Measurements from ENCODE around the gene SYTL1.
A peak's percentile ranks its signal among the peaks of the same experiment; 100 is the strongest.

The SYTL1 gene

GRCh38 chr1:27365372-27366112, 23.7 kb downstream of the SYTL1 start:
- peak; percentile 72 for TF ChIP-seq ZBTB7A (IDR thresholded peaks at IDR 0.05; ENCODE audit: low read depth)
- 0 out of 2 replicates have a peak, but pooled peaks have one; percentile 8 for TF ChIP-seq TAF1 (IDR thresholded peaks at IDR 0.05; ENCODE audit: low read depth)
- TF ChIP-seq EP300 (IDR thresholded peaks at IDR 0.05; ENCODE audit: borderline replicate concordance): peak; percentile 58; the same call in 1 of the 2 replicates
- TF ChIP-seq, protein P1, sequence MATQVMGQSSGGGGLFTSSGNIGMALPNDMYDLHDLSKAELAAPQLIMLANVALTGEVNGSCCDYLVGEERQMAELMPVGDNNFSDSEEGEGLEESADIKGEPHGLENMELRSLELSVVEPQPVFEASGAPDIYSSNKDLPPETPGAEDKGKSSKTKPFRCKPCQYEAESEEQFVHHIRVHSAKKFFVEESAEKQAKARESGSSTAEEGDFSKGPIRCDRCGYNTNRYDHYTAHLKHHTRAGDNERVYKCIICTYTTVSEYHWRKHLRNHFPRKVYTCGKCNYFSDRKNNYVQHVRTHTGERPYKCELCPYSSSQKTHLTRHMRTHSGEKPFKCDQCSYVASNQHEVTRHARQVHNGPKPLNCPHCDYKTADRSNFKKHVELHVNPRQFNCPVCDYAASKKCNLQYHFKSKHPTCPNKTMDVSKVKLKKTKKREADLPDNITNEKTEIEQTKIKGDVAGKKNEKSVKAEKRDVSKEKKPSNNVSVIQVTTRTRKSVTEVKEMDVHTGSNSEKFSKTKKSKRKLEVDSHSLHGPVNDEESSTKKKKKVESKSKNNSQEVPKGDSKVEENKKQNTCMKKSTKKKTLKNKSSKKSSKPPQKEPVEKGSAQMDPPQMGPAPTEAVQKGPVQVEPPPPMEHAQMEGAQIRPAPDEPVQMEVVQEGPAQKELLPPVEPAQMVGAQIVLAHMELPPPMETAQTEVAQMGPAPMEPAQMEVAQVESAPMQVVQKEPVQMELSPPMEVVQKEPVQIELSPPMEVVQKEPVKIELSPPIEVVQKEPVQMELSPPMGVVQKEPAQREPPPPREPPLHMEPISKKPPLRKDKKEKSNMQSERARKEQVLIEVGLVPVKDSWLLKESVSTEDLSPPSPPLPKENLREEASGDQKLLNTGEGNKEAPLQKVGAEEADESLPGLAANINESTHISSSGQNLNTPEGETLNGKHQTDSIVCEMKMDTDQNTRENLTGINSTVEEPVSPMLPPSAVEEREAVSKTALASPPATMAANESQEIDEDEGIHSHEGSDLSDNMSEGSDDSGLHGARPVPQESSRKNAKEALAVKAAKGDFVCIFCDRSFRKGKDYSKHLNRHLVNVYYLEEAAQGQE (IDR thresholded peaks at IDR 0.05; ENCODE audit: low read depth): no peak

- no peak for TF ChIP-seq NFIC (IDR thresholded peaks at IDR 0.05)
- peak; percentile 89 for TF ChIP-seq EGR1 (IDR thresholded peaks at IDR 0.05)
Observed at GRCh38 chr1:27366113-27366410, 24.2 kb downstream of the SYTL1 start.

DNA sequence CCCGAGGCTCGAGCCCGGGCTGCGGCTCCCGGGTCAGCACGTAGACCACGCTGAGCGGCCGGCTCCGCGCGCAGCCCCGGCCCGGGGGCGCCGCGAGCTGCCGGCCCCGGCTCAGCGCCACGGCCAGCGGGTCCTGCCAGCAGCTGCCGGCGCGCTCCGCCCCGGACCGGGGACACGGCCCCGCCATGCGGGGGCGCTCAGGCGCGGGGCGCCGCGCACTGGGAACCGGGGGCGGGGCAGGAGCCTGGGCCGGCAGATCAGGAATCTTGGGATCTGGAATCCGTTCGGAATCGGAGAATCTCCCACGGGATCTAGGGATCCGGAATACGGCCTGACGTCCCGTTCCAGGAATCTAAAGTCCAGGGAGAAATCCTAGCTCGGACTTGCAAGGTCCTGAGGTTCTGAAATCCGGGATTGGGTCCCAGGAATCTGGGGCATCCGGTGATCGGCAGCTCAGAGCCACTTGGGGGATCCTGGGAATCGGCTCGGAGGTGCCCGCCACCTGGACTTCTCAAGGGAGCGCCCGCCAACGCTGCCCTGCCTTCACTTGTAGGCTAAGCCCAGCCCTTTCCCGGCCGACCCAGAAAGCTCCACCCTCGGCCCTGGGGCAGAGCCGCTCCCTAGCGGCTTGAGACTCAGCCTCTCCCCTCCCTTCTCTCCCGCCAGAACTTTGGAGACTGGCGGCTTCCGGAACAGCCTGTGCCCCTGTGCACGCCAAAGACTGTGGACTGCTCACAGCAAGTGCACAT, 24.8 kb downstream of the SYTL1 start, which contains the start of gene MAP3K6:
Gene MAP3K6, minus strand, starts transcription at position 551 of the 749 bp plus-strand sequence. Its CDS starts 364 bp downstream, at position 187.
- 0 out of 2 replicates have a peak, but pooled peaks have one; percentile 1 for TF ChIP-seq USF1 (IDR thresholded peaks at IDR 0.05)
- TF ChIP-seq CREB1 (IDR thresholded peaks at IDR 0.05; ENCODE audit: low read depth): no peak
- peak; percentile 67 for TF ChIP-seq TAF1 (IDR thresholded peaks at IDR 0.05; ENCODE audit: low read depth)
- TF ChIP-seq ZBTB7A (IDR thresholded peaks at IDR 0.05; ENCODE audit: low read depth): no peak
- TF ChIP-seq YY1 (IDR thresholded peaks at IDR 0.05; ENCODE audit: low read depth): 0 out of 2 replicates have a peak, but pooled peaks have one; percentile 8
- 0 out of 2 replicates have a peak, but pooled peaks have one; percentile 8 for TF ChIP-seq NFIC (IDR thresholded peaks at IDR 0.05)
- peak; percentile 14; the same call in 1 of the 2 replicates for TF ChIP-seq RAD21 (IDR thresholded peaks at IDR 0.05; ENCODE audit: low read depth)
- no peak; the same call in 1 of the 2 replicates for TF ChIP-seq EP300 (IDR thresholded peaks at IDR 0.05; ENCODE audit: borderline replicate concordance)
- TF ChIP-seq CEBPB (IDR thresholded peaks at IDR 0.05): no peak
- no peak for TF ChIP-seq TCF12 (IDR thresholded peaks at IDR 0.05; ENCODE audit: low read depth)
- no peak for TF ChIP-seq FOXM1 (IDR thresholded peaks at IDR 0.05; ENCODE audit: borderline replicate concordance, low read depth)
- TF ChIP-seq, protein P1 (IDR thresholded peaks at IDR 0.05; ENCODE audit: low read depth): no peak
- no peak for TF ChIP-seq TEAD4 (IDR thresholded peaks at IDR 0.05)
- TF ChIP-seq MAX (IDR thresholded peaks at IDR 0.05): peak; percentile 1; the same call in 1 of the 2 replicates
- peak; percentile 25; the same call in 1 of the 2 replicates for TF ChIP-seq EGR1 (IDR thresholded peaks at IDR 0.05)

GRCh38 chr1:27367160-27367650, 25.4 kb downstream of the SYTL1 start:
- TF ChIP-seq TCF12 (IDR thresholded peaks at IDR 0.05; ENCODE audit: low read depth): no peak
- TF ChIP-seq EP300 (IDR thresholded peaks at IDR 0.05; ENCODE audit: borderline replicate concordance): no peak; the same call in 1 of the 2 replicates

- TF ChIP-seq RAD21 (IDR thresholded peaks at IDR 0.05; ENCODE audit: low read depth): peak; percentile 13; the same call in 1 of the 2 replicates
- TF ChIP-seq USF1 (IDR thresholded peaks at IDR 0.05): no peak
Observed at GRCh38 chr1:27368869-27369582, 27.2 kb downstream of the SYTL1 start.
